Measurements from ENCODE around the gene RNU6-1.

The RNU6-1 gene

DNA sequence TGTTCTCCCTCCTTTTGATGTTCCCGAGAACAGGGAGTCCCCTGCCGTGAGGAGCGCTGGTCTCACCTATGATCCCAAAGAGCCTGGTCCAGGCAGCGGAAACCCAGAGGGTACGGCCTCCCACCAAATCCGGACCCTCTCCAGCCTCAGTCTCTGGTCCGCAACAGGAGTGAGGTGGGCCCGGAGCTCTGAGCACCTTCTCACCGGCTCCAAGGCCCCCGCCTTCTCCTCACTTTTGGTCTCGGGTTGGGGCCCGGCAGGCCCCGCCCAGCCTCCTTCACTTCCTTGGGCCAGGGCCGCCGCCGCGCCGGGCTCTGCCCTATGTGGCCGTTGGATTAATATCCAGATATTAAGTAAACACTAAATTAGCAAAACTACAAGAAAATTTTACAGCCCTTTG is 20.2 kb downstream of the RNU6-1 start:
- Histone ChIP-seq H3K27me3 (ENCODE audit: insufficient read depth, low read length, poor library complexity) (peaks cover 61% of the 10 kb centered on the region), H2BK15ac (replicated peaks; ENCODE audit: low read depth) (no peak overlapping the region), H3K23ac (ENCODE audit: low read length) (no peak overlapping the region), H2AK5ac (ENCODE audit: low read length) (no peak overlapping the region), H3K4ac (ENCODE audit: low read depth, low read length) (no peak overlapping the region), H3K79me1 (ENCODE audit: low read length) (no peaks in the 10 kb centered on the region), H2BK120ac (ENCODE audit: low read depth, low read length) (no peak overlapping the region), H4K5ac (ENCODE audit: low read length) (no peak overlapping the region), H3K27ac (ENCODE audit: low read depth, low read length) (no peak overlapping the region), H3K9ac (ENCODE audit: low read length) (no peak overlapping the region), H3K4me1 (ENCODE audit: control insufficient read depth, low read depth, low read length) (no peaks in the 10 kb centered on the region), H4K8ac (ENCODE audit: low read depth, low read length) (no peak overlapping the region), H3K4me2 (ENCODE audit: low read length) (no peak overlapping the region), H3K4me3 (ENCODE audit: low read length) (no peak overlapping the region), H3K36me3 (ENCODE audit: control insufficient read depth, insufficient read depth, low read length) (no peaks in the 10 kb centered on the region), H3K18ac (ENCODE audit: low read length) (no peak overlapping the region), H2BK5ac (ENCODE audit: low read length) (no peak overlapping the region), H3K79me2 (ENCODE audit: control insufficient read depth, insufficient read depth, low read length) (no peaks in the 10 kb centered on the region), H3K56ac (ENCODE audit: low read length) (no peak overlapping the region)
- no peak for DNase-seq
- no CpG with 5 or more reads among the region's 19 CpGs for WGBS (ENCODE audit: extremely low coverage, insufficient coverage, low lambda C conversion rate)

DNA sequence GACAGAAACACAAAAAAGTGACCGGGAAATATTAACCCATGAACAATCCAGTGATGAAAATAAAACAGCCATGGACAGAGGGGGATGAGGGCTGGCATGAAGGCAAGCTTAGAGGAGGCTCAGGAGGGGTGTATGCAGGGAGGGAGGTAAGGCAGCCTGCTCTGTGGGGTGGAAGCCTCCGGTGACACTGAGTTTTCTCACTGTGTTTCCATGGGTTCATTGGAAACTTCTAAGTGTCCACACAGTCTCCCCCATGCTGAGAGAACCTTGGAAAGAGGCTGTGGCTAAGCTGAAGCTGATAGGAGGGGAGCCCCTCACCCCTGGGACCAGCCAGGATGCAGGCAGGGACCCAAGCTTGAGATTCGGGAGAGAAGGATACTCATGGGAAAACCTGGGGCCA is 21.4 kb downstream of the RNU6-1 start:
- Histone ChIP-seq H3K9ac (ENCODE audit: low read length) (no peak overlapping the region), H3K27me3 (ENCODE audit: insufficient read depth, low read length, poor library complexity) (peaks cover 50% of the 10 kb centered on the region), H2BK5ac (ENCODE audit: low read length) (no peak overlapping the region), H3K27ac (ENCODE audit: low read depth, low read length) (no peak overlapping the region), H3K79me2 (ENCODE audit: control insufficient read depth, insufficient read depth, low read length) (no peaks in the 10 kb centered on the region), H3K4me3 (ENCODE audit: low read length) (no peak overlapping the region), H2BK15ac (replicated peaks; ENCODE audit: low read depth) (no peak overlapping the region), H3K4ac (ENCODE audit: low read depth, low read length) (no peak overlapping the region), H3K4me1 (ENCODE audit: control insufficient read depth, low read depth, low read length) (no peaks in the 10 kb centered on the region), H3K18ac (ENCODE audit: low read length) (no peak overlapping the region), H3K56ac (ENCODE audit: low read length) (no peak overlapping the region), H2BK120ac (ENCODE audit: low read depth, low read length) (no peak overlapping the region), H4K5ac (ENCODE audit: low read length) (no peak overlapping the region), H3K36me3 (ENCODE audit: control insufficient read depth, insufficient read depth, low read length) (no peaks in the 10 kb centered on the region), H3K4me2 (ENCODE audit: low read length) (no peak overlapping the region), H3K79me1 (ENCODE audit: low read length) (no peaks in the 10 kb centered on the region), H4K8ac (ENCODE audit: low read depth, low read length) (no peak overlapping the region), H3K23ac (ENCODE audit: low read length) (no peak overlapping the region), H2AK5ac (ENCODE audit: low read length) (no peak overlapping the region)
- no CpG with 5 or more reads among the region's 3 CpGs for WGBS (ENCODE audit: extremely low coverage, insufficient coverage, low lambda C conversion rate)
- DNase-seq, result no peak

DNA sequence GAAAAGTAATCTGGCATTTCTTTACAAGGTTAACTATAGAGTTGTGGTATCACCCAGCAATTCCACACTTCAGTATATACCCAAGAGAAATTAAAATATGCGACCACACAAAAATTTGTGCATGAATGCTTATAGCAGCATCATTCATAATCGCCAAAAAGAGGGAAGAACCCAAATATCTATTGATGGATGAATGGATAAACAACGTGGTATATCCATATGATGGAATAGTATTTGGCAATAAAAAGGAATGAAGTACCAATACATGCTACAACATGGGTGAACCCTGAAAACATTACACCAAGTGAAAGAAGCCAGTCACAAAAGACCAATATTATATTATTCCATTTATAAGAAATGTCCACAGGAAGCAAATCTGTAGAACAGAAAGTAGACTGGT is 23.2 kb downstream of the RNU6-1 start:
- H3K4me2 ChIP-seq (ENCODE audit: low read length), result no peak overlapping the region
- H4K5ac ChIP-seq (ENCODE audit: low read length), result no peak overlapping the region
- no peak overlapping the region for H2BK120ac ChIP-seq (ENCODE audit: low read depth, low read length)
- no peaks in the 10 kb centered on the region for H3K36me3 ChIP-seq (ENCODE audit: control insufficient read depth, insufficient read depth, low read length)
- no peak overlapping the region for H3K56ac ChIP-seq (ENCODE audit: low read length)
- no peak overlapping the region for H2AK5ac ChIP-seq (ENCODE audit: low read length)
- H3K79me2 ChIP-seq (ENCODE audit: control insufficient read depth, insufficient read depth, low read length), result no peaks in the 10 kb centered on the region
- no peak overlapping the region for H3K27ac ChIP-seq (ENCODE audit: low read depth, low read length)
- no peak overlapping the region for H2BK5ac ChIP-seq (ENCODE audit: low read length)
- H2BK15ac ChIP-seq (replicated peaks; ENCODE audit: low read depth), result no peak overlapping the region
- no peaks in the 10 kb centered on the region for H3K79me1 ChIP-seq (ENCODE audit: low read length)
- WGBS (ENCODE audit: extremely low coverage, insufficient coverage, low lambda C conversion rate), result no CpG with 5 or more reads among the region's 3 CpGs
- no peak overlapping the region for H3K23ac ChIP-seq (ENCODE audit: low read length)
- H3K27me3 ChIP-seq (ENCODE audit: insufficient read depth, low read length, poor library complexity), result peaks cover 32% of the 10 kb centered on the region
- H3K18ac ChIP-seq (ENCODE audit: low read length), result no peak overlapping the region
- H3K4me1 ChIP-seq (ENCODE audit: control insufficient read depth, low read depth, low read length), result no peaks in the 10 kb centered on the region
- no peak for DNase-seq
- H3K4me3 ChIP-seq (ENCODE audit: low read length), result no peak overlapping the region
- no peak overlapping the region for H3K9ac ChIP-seq (ENCODE audit: low read length)
- H3K4ac ChIP-seq (ENCODE audit: low read depth, low read length), result no peak overlapping the region
- H4K8ac ChIP-seq (ENCODE audit: low read depth, low read length), result no peak overlapping the region

DNA sequence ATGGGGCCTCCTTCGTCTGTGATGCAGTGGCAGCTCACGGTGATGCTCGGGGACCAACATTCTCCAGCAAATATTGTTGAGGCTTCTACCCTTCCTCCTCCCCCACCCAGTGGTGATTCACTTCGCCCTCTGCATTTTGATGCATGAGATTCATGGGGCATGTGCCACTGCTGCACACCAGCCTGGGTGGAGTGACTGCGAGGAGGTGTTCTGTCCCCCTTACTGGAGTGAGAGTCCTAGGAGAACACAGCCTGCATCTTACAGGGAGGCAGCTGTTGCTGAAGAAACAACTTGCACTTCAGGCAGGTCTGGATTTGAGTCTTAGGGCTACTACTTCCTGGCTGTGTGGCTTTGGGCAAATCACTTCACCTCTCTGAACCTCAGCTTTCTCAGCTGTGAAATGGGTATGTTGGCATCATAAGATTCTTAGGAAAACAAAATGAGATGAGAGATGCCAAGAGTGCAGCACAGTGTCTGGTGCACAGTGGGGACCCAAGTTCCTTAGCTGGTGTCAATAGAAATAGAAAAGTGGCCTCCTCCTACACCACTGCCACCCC is 24.7 kb downstream of the RNU6-1 start:
- Histone ChIP-seq H4K5ac (ENCODE audit: low read length) (no peak overlapping the region), H3K79me1 (ENCODE audit: low read length) (no peaks in the 10 kb centered on the region), H3K56ac (ENCODE audit: low read length) (no peak overlapping the region), H3K27me3 (ENCODE audit: insufficient read depth, low read length, poor library complexity) (peaks cover 17% of the 10 kb centered on the region), H3K4me2 (ENCODE audit: low read length) (no peak overlapping the region), H2BK120ac (ENCODE audit: low read depth, low read length) (no peak overlapping the region), H3K79me2 (ENCODE audit: control insufficient read depth, insufficient read depth, low read length) (no peaks in the 10 kb centered on the region), H3K27ac (ENCODE audit: low read depth, low read length) (no peak overlapping the region), H3K23ac (ENCODE audit: low read length) (no peak overlapping the region), H3K4ac (ENCODE audit: low read depth, low read length) (no peak overlapping the region), H4K8ac (ENCODE audit: low read depth, low read length) (no peak overlapping the region), H3K9ac (ENCODE audit: low read length) (no peak overlapping the region), H3K4me3 (ENCODE audit: low read length) (no peak overlapping the region), H2BK5ac (ENCODE audit: low read length) (no peak overlapping the region), H3K18ac (ENCODE audit: low read length) (no peak overlapping the region), H3K36me3 (ENCODE audit: control insufficient read depth, insufficient read depth, low read length) (no peaks in the 10 kb centered on the region), H2AK5ac (ENCODE audit: low read length) (no peak overlapping the region), H2BK15ac (replicated peaks; ENCODE audit: low read depth) (no peak overlapping the region), H3K4me1 (ENCODE audit: control insufficient read depth, low read depth, low read length) (no peaks in the 10 kb centered on the region)
- WGBS (ENCODE audit: extremely low coverage, insufficient coverage, low lambda C conversion rate), result no CpG with 5 or more reads among the region's 5 CpGs
- no peak for DNase-seq

DNA sequence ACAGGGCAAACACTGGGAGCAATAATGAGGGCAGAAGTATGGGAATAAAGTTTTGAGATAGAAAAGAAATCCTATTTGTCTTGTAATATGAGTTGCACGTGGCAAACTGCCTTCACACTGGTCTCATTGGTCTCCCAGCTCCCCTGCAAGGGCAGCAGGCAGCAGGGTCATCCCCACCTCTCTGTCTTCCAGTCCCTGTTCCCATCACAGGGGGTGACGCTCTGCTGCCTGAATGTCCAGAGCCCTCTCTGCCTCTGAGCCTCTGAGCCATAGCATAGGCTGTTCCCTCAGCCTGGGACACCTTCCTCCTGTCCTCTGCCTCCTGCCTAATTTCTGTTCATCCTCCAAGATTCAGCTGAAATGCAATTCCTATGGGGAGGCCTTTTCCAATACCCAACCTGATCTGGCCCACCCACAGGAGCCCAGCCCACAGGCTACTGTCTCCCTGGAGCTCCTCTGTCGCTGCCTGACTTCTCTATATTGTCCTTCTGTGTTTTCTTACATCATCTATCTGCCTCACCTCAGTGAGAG is 26.7 kb downstream of the RNU6-1 start:
- Histone ChIP-seq H3K18ac (ENCODE audit: low read length) (no peak overlapping the region), H3K36me3 (ENCODE audit: control insufficient read depth, insufficient read depth, low read length) (no peaks in the 10 kb centered on the region), H3K4me3 (ENCODE audit: low read length) (no peak overlapping the region), H3K56ac (ENCODE audit: low read length) (no peak overlapping the region), H3K23ac (ENCODE audit: low read length) (no peak overlapping the region), H4K8ac (ENCODE audit: low read depth, low read length) (no peak overlapping the region), H3K79me1 (ENCODE audit: low read length) (no peaks in the 10 kb centered on the region), H3K4me1 (ENCODE audit: control insufficient read depth, low read depth, low read length) (no peaks in the 10 kb centered on the region), H2AK5ac (ENCODE audit: low read length) (no peak overlapping the region), H2BK5ac (ENCODE audit: low read length) (no peak overlapping the region), H3K9ac (ENCODE audit: low read length) (no peak overlapping the region), H2BK120ac (ENCODE audit: low read depth, low read length) (no peak overlapping the region), H2BK15ac (replicated peaks; ENCODE audit: low read depth) (no peak overlapping the region), H3K79me2 (ENCODE audit: control insufficient read depth, insufficient read depth, low read length) (no peaks in the 10 kb centered on the region), H3K27ac (ENCODE audit: low read depth, low read length) (no peak overlapping the region), H3K27me3 (ENCODE audit: insufficient read depth, low read length, poor library complexity) (peaks cover 3% of the 10 kb centered on the region), H4K5ac (ENCODE audit: low read length) (no peak overlapping the region), H3K4me2 (ENCODE audit: low read length) (no peak overlapping the region), H3K4ac (ENCODE audit: low read depth, low read length) (no peak overlapping the region)
- WGBS (ENCODE audit: extremely low coverage, insufficient coverage, low lambda C conversion rate), result no CpG with 5 or more reads among the region's 3 CpGs
- DNase-seq, result no peak

DNA sequence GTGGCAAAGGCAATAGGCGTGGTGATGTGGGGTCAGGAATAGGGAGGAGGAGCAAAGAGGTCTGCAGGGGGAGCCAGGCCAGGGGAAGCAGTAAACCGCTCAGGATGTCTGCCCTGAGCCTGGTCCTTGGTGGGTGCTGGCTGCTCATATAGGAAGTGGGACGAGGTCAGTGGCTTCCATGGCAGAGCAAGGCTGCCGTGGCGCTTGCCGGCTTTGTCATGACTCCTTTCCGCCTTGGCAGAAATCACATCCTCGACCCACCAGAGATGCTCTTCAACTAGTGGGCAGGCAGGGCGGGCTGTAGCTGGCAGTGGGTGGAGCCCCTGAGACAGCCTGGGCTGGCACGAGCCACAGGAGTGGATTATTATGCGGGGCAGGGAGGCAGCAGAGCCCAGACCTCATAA is 27.6 kb downstream of the RNU6-1 start:
- WGBS (ENCODE audit: extremely low coverage, insufficient coverage, low lambda C conversion rate), result no CpG with 5 or more reads among the region's 11 CpGs
- no peak overlapping the region for H3K4me2 ChIP-seq (ENCODE audit: low read length)
- no peak overlapping the region for H3K27ac ChIP-seq (ENCODE audit: low read depth, low read length)
- H3K4ac ChIP-seq (ENCODE audit: low read depth, low read length), result no peak overlapping the region
- no peak overlapping the region for H2BK5ac ChIP-seq (ENCODE audit: low read length)
- H3K36me3 ChIP-seq (ENCODE audit: control insufficient read depth, insufficient read depth, low read length), result no peaks in the 10 kb centered on the region
- no peaks in the 10 kb centered on the region for H3K79me1 ChIP-seq (ENCODE audit: low read length)
- no peak overlapping the region for H3K56ac ChIP-seq (ENCODE audit: low read length)
- no peaks in the 10 kb centered on the region for H3K27me3 ChIP-seq (ENCODE audit: insufficient read depth, low read length, poor library complexity)
- H3K9ac ChIP-seq (ENCODE audit: low read length), result no peak overlapping the region
- no peaks in the 10 kb centered on the region for H3K4me1 ChIP-seq (ENCODE audit: control insufficient read depth, low read depth, low read length)
- no peak overlapping the region for H4K5ac ChIP-seq (ENCODE audit: low read length)
- H2AK5ac ChIP-seq (ENCODE audit: low read length), result no peak overlapping the region
- H2BK15ac ChIP-seq (replicated peaks; ENCODE audit: low read depth), result no peak overlapping the region
- DNase-seq, result no peak
- no peaks in the 10 kb centered on the region for H3K79me2 ChIP-seq (ENCODE audit: control insufficient read depth, insufficient read depth, low read length)
- no peak overlapping the region for H3K23ac ChIP-seq (ENCODE audit: low read length)
- H2BK120ac ChIP-seq (ENCODE audit: low read depth, low read length), result no peak overlapping the region
- H4K8ac ChIP-seq (ENCODE audit: low read depth, low read length), result no peak overlapping the region
- H3K4me3 ChIP-seq (ENCODE audit: low read length), result no peak overlapping the region
- H3K18ac ChIP-seq (ENCODE audit: low read length), result no peak overlapping the region

Data from mesendoderm (in vitro differentiated cells).